T-helper 2 cell treated with Interferon-gamma antibody and Interleukin-4, amounts not matched to agents 100 ng/mL and 5 ng/mL, for 36 hours (primary cell): ENCODE data around the gene SERPING1. TPM values are rescaled to one million over a fixed set of nuclear protein-coding genes. Genes with fewer than 3 reads are reported as not detected.

Source experiments
- intact Hi-C: fragments of 100-400 bp; cut with micrococcal nuclease; formaldehyde crosslinking; loops from one replicate; pipeline ENCODE4 v1.15.1; 2023
- total RNA-seq: library from RNA; stranded (reverse); gene quantifications from 2 replicates; pipeline ENCODE4 v1.2.3, GENCODE V29; 2022

The SERPING1 gene
- total RNA-seq, 1 donor from 2014 or later = not detected

- intact Hi-C loops = no loop called here
These were observed 40.1 kb downstream of the SERPING1 start for GRCh38 chr11:57637626-57638004.

- intact Hi-C loops = no loop called here
These were observed 40.7 kb downstream of the SERPING1 start for GRCh38 chr11:57638005-57638781.

GRCh38 chr11:57638811-57639320 is 41.4 kb downstream of the SERPING1 start:
- intact Hi-C loops = no loop called here

- intact Hi-C loops = loop anchor here (2.0 kb wide), 1 partner anchor 295 kb away; no protein-coding TSS in a partner anchor
These were observed 42.0 kb downstream of the SERPING1 start for GRCh38 chr11:57639321-57640067.

GRCh38 chr11:57640068-57640800 is 42.7 kb downstream of the SERPING1 start:
- intact Hi-C loops = loop anchor here (2.0 kb wide), 1 partner anchor 295 kb away; no protein-coding TSS in a partner anchor

GRCh38 chr11:57641011-57641807 is 43.7 kb downstream of the SERPING1 start:
- intact Hi-C loops = loop anchor here (1.0 to 2.0 kb wide), 2 partner anchors 73 to 296 kb away; no protein-coding TSS in a partner anchor

- intact Hi-C loops = loop anchor here (1.0 to 2.0 kb wide), 4 partner anchors 113 to 299 kb away; no protein-coding TSS in a partner anchor
These were observed 46.3 kb downstream of the SERPING1 start for GRCh38 chr11:57643802-57644201.

- intact Hi-C loops = loop anchor here (1.0 to 2.0 kb wide), 4 partner anchors 114 to 300 kb away; no protein-coding TSS in a partner anchor
These were observed 47.5 kb downstream of the SERPING1 start for GRCh38 chr11:57644748-57645688.

GRCh38 chr11:57645689-57646085 is 48.2 kb downstream of the SERPING1 start:
- intact Hi-C loops = loop anchor here (2.0 kb wide), 2 partner anchors 155 to 187 kb away; no protein-coding TSS in a partner anchor

- intact Hi-C loops = no loop called here
These were observed 48.8 kb downstream of the SERPING1 start for GRCh38 chr11:57646194-57646798.

- intact Hi-C loops = no loop called here
These were observed 49.4 kb downstream of the SERPING1 start for GRCh38 chr11:57646799-57647303.

GRCh38 chr11:57647372-57647771 is 49.9 kb downstream of the SERPING1 start:
- intact Hi-C loops = no loop called here

GRCh38 chr11:57647960-57648800 is 50.7 kb downstream of the SERPING1 start:
- intact Hi-C loops = no loop called here

GRCh38 chr11:57648801-57649735 is 51.6 kb downstream of the SERPING1 start:
- intact Hi-C loops = loop anchor here (1.0 kb wide), 1 partner anchor 8 kb away; the partner anchor contains the start of gene CLP1

GRCh38 chr11:57649826-57650738 is 52.6 kb downstream of the SERPING1 start, which contains the start of gene YPEL4:
YPEL4 (minus strand) TSS chr11:57649912; CDS start chr11:57647107, 2,805 bp downstream.
- intact Hi-C loops = loop anchor here (1.0 kb wide), 1 partner anchor 7 kb away; the partner anchor contains the start of gene CLP1
